HG02943 (cell line): ENCODE results near the gene EMILIN2.
A peak's percentile ranks its signal among the peaks of the same experiment; 100 is the strongest.

ENCODE experiments used
- ATAC-seq: cut with Tn5 transposase; IDR thresholded peaks from one replicate; pipeline ENCODE4 v1.9.1; 2021; ENCODE audit warnings: mild to moderate bottlenecking, low read depth, moderate library complexity; ENCODE audit not compliant: unreplicated experiment

Gene EMILIN2

GRCh38 chr18:2871111-2871720 is 24.4 kb downstream of the EMILIN2 start:
- no peak for ATAC-seq

- no peak for ATAC-seq
Observed at GRCh38 chr18:2872095-2872494, 25.3 kb downstream of the EMILIN2 start.

GRCh38 chr18:2874765-2875164 is 28.0 kb downstream of the EMILIN2 start:
- no peak for ATAC-seq

- ATAC-seq, result no peak
Observed at GRCh38 chr18:2878656-2879330, 32.0 kb downstream of the EMILIN2 start.

GRCh38 chr18:2879889-2880288 is 33.1 kb downstream of the EMILIN2 start:
- ATAC-seq, result no peak

GRCh38 chr18:2880473-2880872 is 33.7 kb downstream of the EMILIN2 start:
- ATAC-seq, result no peak

- ATAC-seq, result no peak
Observed at GRCh38 chr18:2881088-2881839, 34.5 kb downstream of the EMILIN2 start.

GRCh38 chr18:2881840-2882195 is 35.0 kb downstream of the EMILIN2 start:
- no peak for ATAC-seq

- no peak for ATAC-seq
Observed at GRCh38 chr18:2882201-2882600, 35.4 kb downstream of the EMILIN2 start.

GRCh38 chr18:2883076-2883735 is 36.4 kb downstream of the EMILIN2 start:
- ATAC-seq, result peak; percentile 73

GRCh38 chr18:2884706-2885285 is 38.0 kb downstream of the EMILIN2 start:
- no peak for ATAC-seq

GRCh38 chr18:2887470-2887869 is 40.7 kb downstream of the EMILIN2 start:
- no peak for ATAC-seq

- ATAC-seq, result no peak
Observed at GRCh38 chr18:2889761-2890192, 43.0 kb downstream of the EMILIN2 start.

GRCh38 chr18:2890606-2891005 is 43.8 kb downstream of the EMILIN2 start:
- no peak for ATAC-seq

GRCh38 chr18:2891526-2892431 is 45.0 kb downstream of the EMILIN2 start:
- no peak for ATAC-seq

GRCh38 chr18:2893056-2893455 is 46.2 kb downstream of the EMILIN2 start:
- no peak for ATAC-seq

GRCh38 chr18:2893676-2894075 is 46.9 kb downstream of the EMILIN2 start:
- no peak for ATAC-seq

GRCh38 chr18:2894131-2894840 is 47.5 kb downstream of the EMILIN2 start:
- ATAC-seq, result no peak

- ATAC-seq, result no peak
Observed at GRCh38 chr18:2894841-2895370, 48.1 kb downstream of the EMILIN2 start.
